Muscle layer of colon (tissue), 2 donors: ENCODE data around the gene RNU6-8.

Experiments
- H3K27ac ChIP-seq: one replicate; pipeline ENCODE4 v1.7.0; 2013; ENCODE audit warnings: low read depth, mild to moderate bottlenecking, low read length, moderate library complexity
- H3K27me3 ChIP-seq, 2 donors: one replicate each; pipeline ENCODE4 v1.7.0; 2013; ENCODE audit warnings: low read length in 2 of 2, mild to moderate bottlenecking in 2 of 2; ENCODE audit not compliant: insufficient read depth in 2 of 2, control insufficient read depth in 1 of 2
- H3K36me3 ChIP-seq: one replicate; pipeline ENCODE4 v1.7.0; 2013; ENCODE audit warnings: mild to moderate bottlenecking, low read length; ENCODE audit not compliant: insufficient read depth
- H3K4me1 ChIP-seq: one replicate; pipeline ENCODE4 v1.7.0; 2013; ENCODE audit warnings: mild to moderate bottlenecking, low read length; ENCODE audit not compliant: insufficient read depth
- H3K4me3 ChIP-seq, 2 donors: one replicate each; pipeline ENCODE4 v1.7.0; 2013; ENCODE audit warnings: low read length in 2 of 2, low read depth in 1 of 2, mild to moderate bottlenecking in 1 of 2, moderate library complexity in 1 of 2
- H3K9ac ChIP-seq: one replicate; pipeline ENCODE4 v1.7.0; 2013; ENCODE audit warnings: low read length
- H3K9me3 ChIP-seq: one replicate; pipeline ENCODE4 v1.7.0; 2013; ENCODE audit warnings: mild to moderate bottlenecking, low read length
- donor health status: abdominal sarcoma.
- donor health status: Adenocarcinoma of cecum.

The RNU6-8 gene

DNA sequence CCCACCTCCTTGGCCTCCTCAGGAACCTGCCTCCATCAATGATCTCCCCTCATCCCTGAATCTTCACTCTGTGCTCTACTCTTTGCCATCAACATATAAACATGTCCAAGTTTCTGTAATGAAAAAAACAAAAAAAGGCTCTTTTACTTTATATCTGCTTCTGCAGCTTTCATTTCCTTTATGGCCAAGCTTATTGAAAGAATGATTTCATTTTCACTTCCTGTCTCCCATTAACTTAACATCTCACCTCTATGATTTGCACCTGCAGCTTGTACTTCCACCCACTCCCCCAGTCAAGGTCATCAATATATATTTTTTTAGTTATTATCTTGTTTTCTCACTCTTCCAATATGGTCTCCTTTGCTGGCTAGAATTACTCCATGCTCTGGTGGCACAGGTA is 16.8 kb downstream of the RNU6-8 start:
- H3K9me3 ChIP-seq, result peaks cover 4% of the 10 kb centered on the region
- H3K36me3 ChIP-seq, result no peaks in the 10 kb centered on the region
- H3K4me3 ChIP-seq, result no peak overlapping the region
- no peaks in the 10 kb centered on the region for H3K4me1 ChIP-seq
- H3K27ac ChIP-seq, result no peak overlapping the region
- no peaks in the 10 kb centered on the region for H3K27me3 ChIP-seq
- no peak overlapping the region for H3K9ac ChIP-seq

DNA sequence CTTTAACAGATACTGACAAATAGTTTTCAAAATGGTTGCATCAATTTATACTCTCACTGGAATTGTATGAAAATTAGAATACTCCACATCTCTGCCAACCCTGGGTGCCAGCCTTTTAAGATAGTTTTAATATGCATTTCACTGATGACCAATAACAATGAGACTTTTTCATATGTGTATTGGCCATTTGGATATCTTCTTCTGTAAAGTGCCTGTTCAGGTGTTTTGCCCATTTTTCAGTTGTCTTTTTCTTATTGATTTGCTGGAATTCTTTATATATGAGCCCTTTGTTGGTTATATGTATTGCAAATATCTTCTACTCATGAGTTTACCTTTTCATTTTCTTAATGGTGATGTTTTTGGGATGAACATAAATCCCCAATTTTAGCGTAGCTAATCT is 18.0 kb downstream of the RNU6-8 start:
- H3K27me3 ChIP-seq, result no peaks in the 10 kb centered on the region
- H3K36me3 ChIP-seq, result no peaks in the 10 kb centered on the region
- peaks cover 4% of the 10 kb centered on the region for H3K9me3 ChIP-seq
- no peaks in the 10 kb centered on the region for H3K4me1 ChIP-seq
- no peak overlapping the region for H3K4me3 ChIP-seq
- no peak overlapping the region for H3K9ac ChIP-seq
- H3K27ac ChIP-seq, result no peak overlapping the region

DNA sequence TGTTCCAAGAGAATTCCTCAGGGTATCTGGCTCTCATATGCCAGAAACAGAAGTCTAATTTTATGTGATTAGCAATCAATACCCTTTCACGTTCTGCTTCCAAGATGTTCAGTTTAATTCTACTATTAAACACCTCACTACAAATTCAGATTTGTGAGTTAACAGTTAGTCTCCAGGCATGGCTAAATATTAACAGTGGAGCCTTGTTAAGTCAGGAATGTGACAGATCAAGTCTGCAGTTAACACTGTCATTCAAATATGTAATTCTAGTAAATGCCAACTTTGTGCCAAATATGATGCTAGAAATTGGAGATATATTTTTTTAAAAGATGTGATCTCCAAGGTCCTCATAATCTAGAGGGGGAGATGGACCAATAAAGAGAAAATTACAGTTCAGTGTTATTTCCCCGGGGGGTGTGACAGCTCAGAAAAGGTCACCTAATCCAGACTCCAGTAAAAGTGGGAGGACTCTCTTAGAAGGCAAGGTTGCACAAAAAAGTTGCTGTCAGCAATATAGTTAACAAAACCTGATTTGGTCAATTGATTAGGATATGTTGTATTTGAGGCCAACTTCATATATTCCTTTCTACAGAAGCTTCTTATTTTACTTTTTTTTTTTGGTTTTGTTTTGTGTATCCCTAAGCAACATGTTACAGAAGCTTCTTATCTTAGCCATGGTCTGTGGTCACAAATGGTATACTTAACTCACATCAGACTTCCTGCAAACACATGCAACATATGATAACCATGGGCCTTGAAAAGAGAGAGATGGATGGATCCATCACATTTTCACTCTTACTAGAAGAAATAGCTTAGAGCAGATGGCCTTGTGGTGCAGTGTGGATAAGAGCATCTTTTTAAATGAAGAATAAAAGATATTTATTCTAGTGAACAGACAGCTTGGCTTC is 19.7 kb downstream of the RNU6-8 start:
- Histone ChIP-seq H3K4me1 (no peaks in the 10 kb centered on the region), H3K27me3 (no peaks in the 10 kb centered on the region), H3K36me3 (no peaks in the 10 kb centered on the region), H3K27ac (no peak overlapping the region), H3K9ac (no peak overlapping the region), H3K4me3 (no peak overlapping the region), H3K9me3 (peaks cover 4% of the 10 kb centered on the region)

DNA sequence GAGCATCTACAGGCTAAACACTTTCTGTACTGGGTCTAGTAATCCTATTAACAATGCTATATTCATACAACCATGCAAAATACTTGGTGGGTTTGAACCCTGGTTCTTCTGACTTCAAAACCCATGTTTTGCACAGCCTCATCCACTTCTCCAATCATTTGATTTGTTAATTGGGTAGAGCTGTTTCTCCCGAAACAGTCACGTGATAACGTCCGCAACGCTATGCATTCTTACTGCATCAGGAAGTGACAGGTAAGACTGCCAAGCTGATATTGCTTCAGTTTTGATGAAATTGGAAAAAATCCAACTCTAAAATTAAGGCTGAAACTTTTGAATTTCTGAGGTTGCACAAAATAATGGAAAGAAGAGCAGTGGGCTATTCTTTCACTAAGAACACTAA is 31.6 kb downstream of the RNU6-8 start:
- no peak overlapping the region for H3K4me3 ChIP-seq
- no peaks in the 10 kb centered on the region for H3K27me3 ChIP-seq
- H3K4me1 ChIP-seq, result no peaks in the 10 kb centered on the region
- H3K27ac ChIP-seq, result no peak overlapping the region
- no peak overlapping the region for H3K9ac ChIP-seq
- H3K36me3 ChIP-seq, result no peaks in the 10 kb centered on the region
- no peaks in the 10 kb centered on the region for H3K9me3 ChIP-seq

DNA sequence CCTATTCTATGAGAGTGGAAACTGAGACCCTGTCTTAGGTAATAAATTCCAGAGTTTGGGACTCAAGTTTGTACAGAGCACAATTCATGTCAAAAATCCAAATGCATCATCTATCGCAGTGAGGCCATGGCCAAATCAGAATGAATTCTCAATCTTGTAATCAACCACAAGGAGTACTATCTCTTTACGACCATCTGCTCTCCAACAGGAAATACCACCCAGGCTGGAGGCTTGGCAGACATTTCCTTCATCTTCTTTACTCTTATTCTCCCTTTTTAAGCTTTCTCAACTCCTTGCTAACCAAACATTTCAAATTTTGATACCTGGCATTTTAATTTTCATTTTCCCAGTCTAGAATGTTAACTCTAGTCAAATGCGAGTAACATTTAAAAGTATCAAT is 33.9 kb downstream of the RNU6-8 start:
- Histone ChIP-seq H3K9me3 (no peaks in the 10 kb centered on the region), H3K27me3 (no peaks in the 10 kb centered on the region), H3K36me3 (no peaks in the 10 kb centered on the region), H3K4me1 (no peaks in the 10 kb centered on the region), H3K4me3 (no peak overlapping the region), H3K27ac (no peak overlapping the region), H3K9ac (no peak overlapping the region)

DNA sequence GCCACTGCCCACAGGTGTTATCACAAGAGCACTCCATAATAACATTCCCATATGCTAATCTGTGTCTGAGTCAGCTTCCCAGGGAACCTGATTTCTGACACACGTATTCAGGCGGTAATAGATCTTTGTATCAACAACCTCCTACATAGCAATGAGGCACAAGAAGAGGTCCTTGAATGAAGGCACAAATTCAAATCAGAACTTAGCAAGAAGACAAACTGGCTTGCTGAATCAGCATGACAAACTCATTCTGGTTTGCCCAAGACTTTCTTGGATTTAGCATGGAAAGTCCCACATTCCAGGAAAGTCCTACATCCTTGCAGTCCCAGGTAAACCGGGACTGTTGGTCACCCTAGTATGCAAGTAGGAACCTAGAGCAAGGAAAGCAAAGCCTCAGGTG is 35.2 kb downstream of the RNU6-8 start:
- H3K4me1 ChIP-seq, result no peaks in the 10 kb centered on the region
- no peak overlapping the region for H3K4me3 ChIP-seq
- no peaks in the 10 kb centered on the region for H3K36me3 ChIP-seq
- H3K27me3 ChIP-seq, result no peaks in the 10 kb centered on the region
- no peak overlapping the region for H3K9ac ChIP-seq
- no peaks in the 10 kb centered on the region for H3K9me3 ChIP-seq
- H3K27ac ChIP-seq, result no peak overlapping the region

DNA sequence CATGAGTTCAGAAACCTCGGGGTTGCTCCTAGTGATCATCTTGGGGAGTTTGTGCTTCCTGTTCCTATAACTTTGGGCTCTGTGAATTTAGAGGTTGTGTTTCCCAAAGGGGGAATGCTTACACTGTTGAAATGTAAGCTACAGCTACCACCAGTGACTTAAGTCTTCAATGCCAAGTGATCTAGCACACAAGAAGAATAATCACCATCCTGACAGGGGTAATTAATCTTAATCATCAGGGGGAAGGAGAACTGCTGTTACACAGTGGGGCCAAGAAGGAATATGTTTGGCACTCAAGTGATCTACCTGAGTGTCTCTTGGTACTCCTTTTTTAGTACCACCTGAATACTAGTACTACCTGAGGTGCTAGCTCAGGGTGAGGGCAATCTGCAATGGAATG is 36.1 kb downstream of the RNU6-8 start:
- Histone ChIP-seq H3K36me3 (no peaks in the 10 kb centered on the region), H3K27me3 (no peaks in the 10 kb centered on the region), H3K9me3 (no peaks in the 10 kb centered on the region), H3K27ac (no peak overlapping the region), H3K9ac (no peak overlapping the region), H3K4me3 (no peak overlapping the region), H3K4me1 (no peaks in the 10 kb centered on the region)

DNA sequence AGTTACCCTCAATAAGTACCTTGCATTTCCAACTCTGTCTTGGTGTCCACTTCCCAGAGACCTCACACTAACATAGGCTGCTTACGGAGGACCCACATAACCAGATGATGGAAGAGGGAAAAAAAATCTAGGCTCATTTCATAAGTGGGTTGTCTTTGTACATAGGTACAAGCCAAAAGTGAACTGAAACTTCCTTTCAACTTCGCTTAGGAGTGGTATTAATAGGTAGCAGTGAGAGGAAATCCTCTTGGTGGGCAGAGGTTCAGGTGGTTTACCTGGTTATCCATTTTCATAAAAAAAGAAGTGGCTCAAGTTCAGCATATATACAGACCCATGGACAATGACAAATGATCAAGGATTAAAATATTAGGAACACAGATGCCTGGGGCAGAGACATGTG is 37.0 kb downstream of the RNU6-8 start:
- H3K9me3 ChIP-seq, result no peaks in the 10 kb centered on the region
- H3K27me3 ChIP-seq, result no peaks in the 10 kb centered on the region
- no peaks in the 10 kb centered on the region for H3K36me3 ChIP-seq
- H3K9ac ChIP-seq, result no peak overlapping the region
- H3K4me1 ChIP-seq, result no peaks in the 10 kb centered on the region
- H3K4me3 ChIP-seq, result no peak overlapping the region
- no peak overlapping the region for H3K27ac ChIP-seq
